GM08714 (cell line): Measurements from ENCODE around the gene PTBP1.

Experiments used
- H3K4me3 ChIP-seq: fragments of 200-500 bp; sonication (Bioruptor generic); 2 replicates; pipeline ENCODE4 v1.5.1; 2014; ENCODE audit warnings: mild to moderate bottlenecking, low read length, inconsistent platforms
- ZNF274 ChIP-seq: IDR thresholded peaks from 2 replicates; pipeline ENCODE4 v1.6.1; 2012; ENCODE audit warnings: mild to moderate bottlenecking, low read depth, low read length

The PTBP1 gene

GRCh38 chr19:807627-808422 lies 10.6 kb downstream of the PTBP1 start:
- no peak for TF ChIP-seq ZNF274
- H3K4me3 ChIP-seq, result no peak overlapping the region

DNA sequence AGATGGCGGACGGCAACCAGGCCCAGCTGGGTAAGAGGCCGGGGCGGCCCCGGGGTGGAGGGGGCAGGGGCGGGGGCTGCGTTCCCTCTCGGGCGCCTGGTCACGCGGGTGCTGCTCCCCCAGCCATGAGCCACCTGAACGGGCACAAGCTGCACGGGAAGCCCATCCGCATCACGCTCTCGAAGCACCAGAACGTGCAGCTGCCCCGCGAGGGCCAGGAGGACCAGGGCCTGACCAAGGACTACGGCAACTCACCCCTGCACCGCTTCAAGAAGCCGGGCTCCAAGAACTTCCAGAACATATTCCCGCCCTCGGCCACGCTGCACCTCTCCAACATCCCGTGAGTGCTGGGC lies 11.1 kb downstream of the PTBP1 start:
- no peak overlapping the region for H3K4me3 ChIP-seq
- no peak for TF ChIP-seq ZNF274

DNA sequence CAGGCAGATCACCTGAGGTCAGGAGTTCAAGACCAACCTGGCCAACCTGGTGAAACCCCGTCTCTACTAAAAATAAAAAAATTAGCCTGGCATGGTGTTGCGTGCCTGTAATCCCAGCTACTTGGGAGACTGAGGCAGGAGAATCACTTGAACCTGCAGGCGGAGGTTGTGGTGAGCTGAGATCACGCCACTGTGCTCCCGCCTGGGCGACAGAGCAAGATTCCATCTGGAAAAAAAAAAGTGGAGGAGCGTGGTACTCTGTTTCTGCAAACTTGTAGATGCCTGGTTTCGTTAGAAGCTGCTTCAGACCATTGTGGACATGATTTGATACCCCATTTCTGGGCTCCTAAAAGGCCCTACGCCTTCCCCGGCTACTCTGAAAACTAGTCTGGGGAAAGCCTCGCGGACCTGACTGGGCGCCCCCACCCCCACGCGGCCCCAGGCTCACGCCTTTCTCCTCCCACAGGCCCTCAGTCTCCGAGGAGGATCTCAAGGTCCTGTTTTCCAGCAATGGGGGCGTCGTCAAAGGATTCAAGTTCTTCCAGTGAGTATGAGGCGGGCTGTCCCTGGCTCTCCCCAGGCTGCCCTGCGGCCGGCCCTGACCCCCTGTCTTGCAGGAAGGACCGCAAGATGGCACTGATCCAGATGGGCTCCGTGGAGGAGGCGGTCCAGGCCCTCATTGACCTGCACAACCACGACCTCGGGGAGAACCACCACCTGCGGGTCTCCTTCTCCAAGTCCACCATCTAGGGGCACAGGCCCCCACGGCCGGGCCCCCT lies 13.0 kb downstream of the PTBP1 start:
- H3K4me3 ChIP-seq, result no peak overlapping the region
- TF ChIP-seq ZNF274, result no peak

DNA sequence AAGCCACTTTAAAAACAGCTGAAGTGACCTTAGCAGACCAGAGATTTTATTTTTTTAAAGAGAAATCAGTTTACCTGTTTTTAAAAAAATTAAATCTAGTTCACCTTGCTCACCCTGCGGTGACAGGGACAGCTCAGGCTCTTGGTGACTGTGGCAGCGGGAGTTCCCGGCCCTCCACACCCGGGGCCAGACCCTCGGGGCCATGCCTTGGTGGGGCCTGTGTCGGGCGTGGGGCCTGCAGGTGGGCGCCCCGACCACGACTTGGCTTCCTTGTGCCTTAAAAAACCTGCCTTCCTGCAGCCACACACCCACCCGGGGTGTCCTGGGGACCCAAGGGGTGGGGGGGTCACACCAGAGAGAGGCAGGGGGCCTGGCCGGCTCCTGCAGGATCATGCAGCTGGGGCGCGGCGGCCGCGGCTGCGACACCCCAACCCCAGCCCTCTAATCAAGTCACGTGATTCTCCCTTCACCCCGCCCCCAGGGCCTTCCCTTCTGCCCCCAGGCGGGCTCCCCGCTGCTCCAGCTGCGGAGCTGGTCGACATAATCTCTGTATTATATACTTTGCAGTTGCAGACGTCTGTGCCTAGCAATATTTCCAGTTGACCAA lies 13.7 kb downstream of the PTBP1 start:
- TF ChIP-seq ZNF274, result no peak
- H3K4me3 ChIP-seq, result no peak overlapping the region

GRCh38 chr19:811506-812048 lies 14.3 kb downstream of the PTBP1 start:
- TF ChIP-seq ZNF274, result no peak
- no peak overlapping the region for H3K4me3 ChIP-seq

- no peak for TF ChIP-seq ZNF274
- no peak overlapping the region for H3K4me3 ChIP-seq
These were observed 14.9 kb downstream of the PTBP1 start for GRCh38 chr19:812049-812746.

- no peak for TF ChIP-seq ZNF274
- no peak overlapping the region for H3K4me3 ChIP-seq
These were observed 15.5 kb downstream of the PTBP1 start for GRCh38 chr19:812747-813218.

GRCh38 chr19:813219-814151 lies 16.2 kb downstream of the PTBP1 start:
- no peak for TF ChIP-seq ZNF274
- H3K4me3 ChIP-seq, result no peak overlapping the region

DNA sequence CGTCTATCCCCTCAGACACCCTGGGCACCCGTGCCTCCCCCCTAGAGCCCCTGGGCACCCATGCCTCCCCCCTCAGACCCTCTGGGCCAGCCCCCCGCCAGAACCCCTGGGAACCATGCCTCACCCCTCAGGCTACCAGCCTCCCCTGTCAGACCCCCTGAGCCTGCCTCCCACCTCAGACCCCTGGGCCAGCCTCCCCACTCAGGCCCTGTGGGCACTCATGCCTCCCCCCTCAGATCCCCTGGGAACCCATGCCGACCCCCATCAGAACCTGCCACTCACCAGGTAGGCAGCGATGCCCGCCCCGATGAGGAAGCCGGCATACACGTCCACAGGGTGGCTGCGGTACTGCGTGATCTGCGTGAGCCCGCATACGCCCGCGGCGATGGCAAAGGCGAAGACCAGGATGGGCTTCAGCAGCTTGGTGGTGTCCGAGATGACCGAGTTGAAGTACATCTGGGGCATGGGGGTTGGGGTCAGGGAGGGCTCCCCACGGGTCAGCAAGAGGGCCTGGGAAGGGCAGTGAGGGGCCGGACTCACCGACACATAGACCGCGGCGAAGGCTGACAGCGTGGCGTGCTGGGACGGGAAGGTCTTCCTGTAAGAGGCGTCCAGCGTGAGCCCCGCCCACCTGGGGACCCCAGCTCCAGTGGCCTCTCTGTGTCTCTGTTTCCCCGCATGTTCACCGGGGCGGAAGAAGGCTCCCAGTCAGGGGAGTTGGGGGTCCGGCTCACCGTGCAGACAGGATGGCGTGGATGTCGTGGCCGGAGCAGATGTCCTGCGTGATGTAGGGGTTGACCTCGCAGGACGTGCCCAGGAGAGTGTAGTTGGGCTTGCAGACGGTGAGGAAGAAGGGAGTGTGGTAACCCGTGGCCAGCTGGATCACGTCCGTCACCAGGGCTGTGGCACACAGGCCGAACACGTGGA lies 17.2 kb downstream of the PTBP1 start:
- TF ChIP-seq ZNF274, result no peak
- no peak overlapping the region for H3K4me3 ChIP-seq

DNA sequence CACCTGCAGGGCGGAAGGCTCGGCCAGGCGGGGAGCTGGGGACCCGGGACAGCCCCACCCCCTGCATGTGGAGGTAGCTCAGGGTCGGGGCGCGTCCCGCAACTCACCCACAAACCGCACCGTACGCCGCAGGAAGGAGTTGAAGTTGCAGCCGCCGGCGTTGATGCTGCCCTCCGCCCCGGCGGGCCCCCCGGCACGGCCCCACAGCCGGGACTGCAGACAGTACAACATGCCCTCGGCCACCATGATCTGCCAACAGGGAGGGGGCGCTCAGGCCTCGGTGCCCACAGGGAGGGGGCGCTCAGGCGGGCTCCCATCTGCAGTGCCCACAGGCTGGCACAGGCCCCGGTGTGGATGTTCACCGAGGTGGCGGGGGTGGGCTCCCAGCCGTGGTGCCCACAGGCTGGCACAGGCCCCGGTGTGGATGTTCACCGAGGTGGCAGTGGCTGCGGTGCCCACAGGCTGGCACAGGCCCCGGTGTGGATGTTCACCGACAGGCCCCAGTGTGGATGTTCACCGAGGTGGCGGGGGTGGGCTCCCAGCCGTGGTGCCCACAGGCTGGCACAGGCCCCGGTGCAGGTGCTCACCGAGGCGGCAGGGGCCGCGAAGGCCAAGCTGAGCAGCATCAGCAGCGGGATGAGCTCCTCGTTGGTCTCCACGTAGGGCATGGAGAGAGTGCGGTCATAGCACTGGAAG lies 18.0 kb downstream of the PTBP1 start:
- no peak for TF ChIP-seq ZNF274
- no peak overlapping the region for H3K4me3 ChIP-seq

DNA sequence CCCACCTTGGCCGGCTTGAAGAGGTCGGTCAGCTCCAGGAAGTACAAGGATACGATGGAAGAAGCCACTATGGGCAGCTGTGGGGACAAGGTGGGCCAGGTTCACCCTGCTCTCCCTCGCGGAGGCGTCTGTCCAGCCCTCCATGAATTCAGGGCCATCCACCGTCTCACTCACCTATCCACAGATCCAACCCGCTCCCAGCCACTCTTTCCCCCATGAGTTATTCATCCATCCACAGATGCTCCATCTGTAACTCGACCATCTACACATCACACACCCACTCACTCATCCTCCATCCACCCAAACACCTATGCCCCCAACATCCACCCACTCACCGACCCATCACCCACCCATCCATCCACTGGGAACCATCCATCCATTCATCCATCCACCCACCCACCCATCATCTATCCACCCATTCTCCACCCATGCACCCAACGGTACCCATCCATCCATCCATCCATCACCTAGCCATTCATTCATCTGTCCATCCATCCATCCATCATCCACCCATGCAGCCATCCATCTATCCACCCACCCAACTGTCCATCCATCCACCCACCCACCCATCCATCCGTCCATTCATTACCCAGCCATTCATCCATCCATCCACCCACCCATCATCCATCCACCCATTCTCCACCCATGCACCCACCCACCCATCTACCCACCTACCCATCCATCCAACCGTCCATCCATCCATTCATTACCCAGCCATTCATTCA lies 18.7 kb downstream of the PTBP1 start:
- TF ChIP-seq ZNF274, result no peak
- no peak overlapping the region for H3K4me3 ChIP-seq
